ENCODE results near the gene RFX3.

DNA sequence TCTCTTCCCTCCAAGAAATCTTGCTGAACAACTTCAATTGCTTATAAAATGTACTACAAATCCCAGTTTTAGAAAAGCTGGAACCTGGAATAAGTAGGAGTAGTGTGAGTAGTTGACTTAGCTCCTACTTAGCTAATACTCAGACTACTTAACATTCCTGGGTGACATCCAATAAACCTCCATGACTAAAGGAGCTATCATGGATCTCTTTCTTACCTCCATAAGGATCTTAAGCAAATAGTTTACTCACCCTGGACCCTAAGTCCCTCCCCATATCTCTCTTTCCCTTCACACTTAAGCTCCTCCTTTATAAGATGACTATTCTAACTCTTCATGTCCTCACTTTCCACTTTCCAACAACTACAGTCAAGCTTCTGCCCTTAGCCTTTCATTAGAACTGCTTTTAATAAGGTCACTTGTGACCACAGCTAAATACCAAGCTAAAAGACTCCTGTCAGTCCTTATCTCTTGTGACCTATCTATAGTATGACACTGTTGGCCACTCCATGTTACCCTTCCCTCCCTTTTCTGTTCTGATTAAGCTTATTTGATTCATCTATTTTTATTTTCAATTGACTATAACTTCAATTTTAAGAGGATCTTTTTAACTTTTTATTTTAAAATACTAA lies 194.9 kb downstream of the RFX3 start:
- no peak for TF ChIP-seq EZH2 (IDR thresholded peaks at IDR 0.05; ENCODE audit: low read length, unreplicated experiment)
- TF ChIP-seq, protein P1, sequence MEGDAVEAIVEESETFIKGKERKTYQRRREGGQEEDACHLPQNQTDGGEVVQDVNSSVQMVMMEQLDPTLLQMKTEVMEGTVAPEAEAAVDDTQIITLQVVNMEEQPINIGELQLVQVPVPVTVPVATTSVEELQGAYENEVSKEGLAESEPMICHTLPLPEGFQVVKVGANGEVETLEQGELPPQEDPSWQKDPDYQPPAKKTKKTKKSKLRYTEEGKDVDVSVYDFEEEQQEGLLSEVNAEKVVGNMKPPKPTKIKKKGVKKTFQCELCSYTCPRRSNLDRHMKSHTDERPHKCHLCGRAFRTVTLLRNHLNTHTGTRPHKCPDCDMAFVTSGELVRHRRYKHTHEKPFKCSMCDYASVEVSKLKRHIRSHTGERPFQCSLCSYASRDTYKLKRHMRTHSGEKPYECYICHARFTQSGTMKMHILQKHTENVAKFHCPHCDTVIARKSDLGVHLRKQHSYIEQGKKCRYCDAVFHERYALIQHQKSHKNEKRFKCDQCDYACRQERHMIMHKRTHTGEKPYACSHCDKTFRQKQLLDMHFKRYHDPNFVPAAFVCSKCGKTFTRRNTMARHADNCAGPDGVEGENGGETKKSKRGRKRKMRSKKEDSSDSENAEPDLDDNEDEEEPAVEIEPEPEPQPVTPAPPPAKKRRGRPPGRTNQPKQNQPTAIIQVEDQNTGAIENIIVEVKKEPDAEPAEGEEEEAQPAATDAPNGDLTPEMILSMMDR (conservative IDR thresholded peaks at IDR 0.05; ENCODE audit: low read depth, low read length), result no peak
